Measurements from ENCODE around the gene S100A1. TPM values are rescaled to one million over a fixed set of nuclear protein-coding genes. Genes with fewer than 3 reads are reported as not detected.

Gene S100A1
- total RNA-seq, 1 experiment from 2014 or later, result not detected

GRCh38 chr1:153592748-153593147, 35.5 kb upstream of the S100A1 start:
- Histone ChIP-seq H2BK12ac (ENCODE audit: insufficient read length, low read depth, low read length) (no peak overlapping the region), H2AK5ac (ENCODE audit: insufficient read length, low read length) (no peak overlapping the region), H3K27ac (ENCODE audit: insufficient read length, low read depth, low read length) (no peak overlapping the region), H3K9ac (ENCODE audit: extremely low read depth, insufficient read length, low read length) (no peak overlapping the region), H3K79me1 (ENCODE audit: insufficient read depth, low read depth, low read length, poor library complexity, severe bottlenecking) (no peaks in the 10 kb centered on the region), H3K14ac (ENCODE audit: insufficient read depth, low read length) (no peak overlapping the region), H3K4me1 (ENCODE audit: insufficient read depth, low read length) (no peaks in the 10 kb centered on the region; the same call in 1 of the 2 replicates), H3K4me2 (ENCODE audit: insufficient read depth, insufficient read length, low read length) (no peak overlapping the region), H4K5ac (ENCODE audit: insufficient read length, low read depth, low read length) (no peak overlapping the region), H3K23ac (ENCODE audit: insufficient read length, low read depth, low read length) (no peak overlapping the region), H3K9me3 (ENCODE audit: control insufficient read depth, low read depth, low read length) (no peaks in the 10 kb centered on the region), H4K20me1 (ENCODE audit: control insufficient read depth, insufficient read depth, insufficient read length) (no peaks in the 10 kb centered on the region), H3T11ph (ENCODE audit: low read length) (no peak overlapping the region), H3K79me2 (ENCODE audit: insufficient read depth, low read length) (no peaks in the 10 kb centered on the region), H2BK5ac (ENCODE audit: insufficient read length, low read length) (no peak overlapping the region), H3K23me2 (ENCODE audit: insufficient read length, low read depth, low read length, poor library complexity, severe bottlenecking) (no peaks in the 10 kb centered on the region), H2BK120ac (ENCODE audit: low read depth, low read length, poor library complexity, severe bottlenecking) (no peak overlapping the region), H2BK20ac (ENCODE audit: low read depth, low read length, poor library complexity, severe bottlenecking) (no peak overlapping the region), H3K56ac (ENCODE audit: insufficient read length, low read depth, low read length) (no peak overlapping the region), H4K91ac (ENCODE audit: insufficient read length, low read depth, low read length) (no peak overlapping the region), H3K27me3 (ENCODE audit: insufficient read depth, low read length) (no peaks in the 10 kb centered on the region), H3K4ac (ENCODE audit: low read depth, low read length) (no peak overlapping the region), H2AFZ (ENCODE audit: low read length) (no peak overlapping the region), H2BK15ac (ENCODE audit: low read depth, low read length) (no peak overlapping the region), H4K8ac (replicated peaks; ENCODE audit: insufficient read length, low read depth, low read length) (no peak overlapping the region), H3K18ac (ENCODE audit: insufficient read length, low read depth, low read length) (no peak overlapping the region)
- no peak for DNase-seq
- Mint-ChIP-seq H3K4me1 (peaks cover 3 to 7% of the 10 kb centered on the region in 2 experiments; a peak in 3 of 4 replicates), H3K27me3 (ENCODE audit: low read depth) (no peaks in the 10 kb centered on the region), H3K36me3 (ENCODE audit: insufficient read depth in 1 of 3, low read depth in 3 of 3) (no peaks in the 10 kb centered on the region), H3K4me3 (no peak overlapping the region), H3K9me3 (no peaks in the 10 kb centered on the region), H3K27ac (no peak overlapping the region; a peak in 1 of 7 replicates)
- no CpG with 5 or more reads among the region's 4 CpGs for WGBS (ENCODE audit: extremely low coverage, insufficient read length, low lambda C conversion rate)
- TF ChIP-seq CTCF (conservative IDR thresholded peaks at IDR 0.05), result no peak

Measured in H9 (cell line).